IMR-90 (cell line): ENCODE data around the gene NRSN1. TPM values are rescaled to one million over a fixed set of nuclear protein-coding genes. Genes with fewer than 3 reads are reported as not detected.

Source experiments
- ATAC-seq: fragments of 200-7000 bp; cut with Tn5 transposase; 2 replicates; pipeline ENCODE4 v1.9.1; 2020; ENCODE audit warnings: low read depth, mild to moderate bottlenecking, moderate library complexity
- BruUV-seq: library from RNA; stranded (reverse); fragments of 400-500 nt; replicated peaks from 2 replicates; lab custom pipeline; 2021; lab: Mats Ljungman, UMichigan
- CTCF ChIA-PET: fragments of 300-600 bp; formaldehyde crosslinking; extraction: SDS; loops from one replicate; lab custom pipeline; 2021; ENCODE audit warnings: antibody characterized with exemption; lab: Yijun Ruan, JAX
- POLR2A ChIA-PET: fragments of 300-600 bp; sonication (Branson Sonifier 250); formaldehyde crosslinking; loops from one replicate; lab custom pipeline; 2022; ENCODE audit warnings: antibody characterized with exemption; ENCODE audit not compliant: unreplicated experiment; lab: Charles Lee
- DNase-seq: peaks from one replicate; pipeline ENCODE4 v3.0.0; 2013
- H2AFZ ChIP-seq: replicated peaks from 2 replicates; pipeline ENCODE3; 2013; ENCODE audit warnings: low read length, mild to moderate bottlenecking; ENCODE audit not compliant: poor library complexity
- H2AK5ac ChIP-seq: 2 replicates; pipeline ENCODE4 v1.6.1; 2013; ENCODE audit warnings: low read depth, low read length, inconsistent platforms
- H2AK9ac ChIP-seq: replicated peaks from 2 replicates; pipeline ENCODE3; 2013; ENCODE audit warnings: mild to moderate bottlenecking, low read depth, low read length, moderate library complexity; ENCODE audit not compliant: poor library complexity
- H2BK120ac ChIP-seq: 2 replicates; pipeline ENCODE4 v1.6.1; 2013; ENCODE audit warnings: low read depth, low read length, inconsistent platforms
- H2BK15ac ChIP-seq: 3 replicates; pipeline ENCODE4 v1.6.1; 2013; ENCODE audit warnings: low read depth, low read length, inconsistent platforms
- H2BK20ac ChIP-seq: 2 replicates; pipeline ENCODE4 v1.6.1; 2013; ENCODE audit warnings: low read depth, mild to moderate bottlenecking, inconsistent platforms, low read length, moderate library complexity
- H2BK5ac ChIP-seq: 2 replicates; pipeline ENCODE4 v1.6.1; 2013; ENCODE audit warnings: mild to moderate bottlenecking, low read depth, low read length, inconsistent platforms; ENCODE audit not compliant: poor library complexity, severe bottlenecking
- H3K14ac ChIP-seq: replicated peaks from 2 replicates; pipeline ENCODE4 v1.6.1; 2013; ENCODE audit warnings: low read depth, low read length, inconsistent platforms
- H3K18ac ChIP-seq: 2 replicates; pipeline ENCODE4 v1.6.1; 2013; ENCODE audit warnings: low read depth, low read length, control low read depth
- H3K23ac ChIP-seq: 2 replicates; pipeline ENCODE4 v1.6.1; 2013; ENCODE audit warnings: low read depth, low read length, inconsistent platforms
- H3K27ac ChIP-seq: 2 replicates; pipeline ENCODE4 v1.5.1; 2013; ENCODE audit warnings: mild to moderate bottlenecking, control low read depth, low read length; ENCODE audit not compliant: insufficient read depth
- H3K27me3 ChIP-seq: 2 replicates; pipeline ENCODE4 v1.6.1; 2013; ENCODE audit warnings: low read length; ENCODE audit not compliant: control insufficient read depth, insufficient read depth
- H3K36me3 ChIP-seq: 2 replicates; pipeline ENCODE4 v1.6.1; 2013; ENCODE audit warnings: low read length, mixed read lengths; ENCODE audit not compliant: control insufficient read depth, insufficient read depth
- H3K4ac ChIP-seq: 2 replicates; pipeline ENCODE4 v1.6.1; 2013; ENCODE audit warnings: low read depth, low read length, inconsistent platforms
- H3K4me1 ChIP-seq: 2 replicates; pipeline ENCODE4 v1.6.1; 2013; ENCODE audit warnings: low read length, mixed read lengths; ENCODE audit not compliant: control insufficient read depth, insufficient read depth
- H3K4me2 ChIP-seq: 2 replicates; pipeline ENCODE4 v1.6.1; 2013; ENCODE audit warnings: low read depth, mild to moderate bottlenecking, control low read depth, low read length, moderate library complexity
- H3K4me3 ChIP-seq: 2 replicates; pipeline ENCODE4 v1.5.1; 2013; ENCODE audit warnings: low read depth, mild to moderate bottlenecking, control low read depth, low read length, moderate library complexity; ENCODE audit not compliant: insufficient read depth
- H3K56ac ChIP-seq: 2 replicates; pipeline ENCODE4 v1.6.1; 2013; ENCODE audit warnings: low read length, inconsistent platforms; ENCODE audit not compliant: insufficient read depth; ENCODE audit errors: extremely low read depth
- H3K79me1 ChIP-seq, 2 experiments: 2 replicates each; pipeline ENCODE4 v1.6.1; 2013; ENCODE audit warnings: low read length in 2 of 2, inconsistent platforms in 1 of 2, low read depth in 1 of 2
- H3K9ac ChIP-seq: 2 replicates; pipeline ENCODE4 v1.6.1; 2013; ENCODE audit warnings: low read depth, low read length, control low read depth
- H3K9me1 ChIP-seq: 2 replicates; pipeline ENCODE4 v1.6.1; 2013; ENCODE audit warnings: low read length, inconsistent platforms; ENCODE audit not compliant: insufficient read depth
- H3K9me3 ChIP-seq: 2 replicates; pipeline ENCODE4 v1.6.1; 2013; ENCODE audit warnings: low read length; ENCODE audit not compliant: control insufficient read depth, insufficient read depth
- H4K20me1 ChIP-seq: 2 replicates; pipeline ENCODE4 v1.6.1; 2013; ENCODE audit warnings: low read length, inconsistent platforms; ENCODE audit not compliant: insufficient read depth
- H4K5ac ChIP-seq: 2 replicates; pipeline ENCODE4 v1.6.1; 2013; ENCODE audit warnings: mild to moderate bottlenecking, low read depth, low read length, control low read depth
- H4K8ac ChIP-seq, 2 experiments: 2 replicates each; pipeline ENCODE4 v1.6.1; 2013; ENCODE audit warnings: low read depth in 2 of 2, low read length in 2 of 2, control low read depth in 1 of 2, inconsistent platforms in 1 of 2
- H4K91ac ChIP-seq: 2 replicates; pipeline ENCODE4 v1.6.1; 2013; ENCODE audit warnings: low read depth, low read length, inconsistent platforms; ENCODE audit not compliant: insufficient read depth
- BHLHE40 ChIP-seq: fragments of 150-350 bp; IDR thresholded peaks from 2 replicates; pipeline ENCODE4 v1.6.1; 2016; ENCODE audit warnings: mild to moderate bottlenecking, low read depth, low read length
- FOS ChIP-seq: fragments of 150-350 bp; IDR thresholded peaks from 2 replicates; pipeline ENCODE4 v1.6.1; 2016; ENCODE audit warnings: low read depth, low read length
- MAFK ChIP-seq: IDR thresholded peaks from 2 replicates; pipeline ENCODE4 v1.6.1; 2012; ENCODE audit warnings: low read depth, low read length, improper control_type of control experiment
- MXI1 ChIP-seq: IDR thresholded peaks from 2 replicates; pipeline ENCODE4 v1.6.1; 2012; ENCODE audit warnings: low read depth, mild to moderate bottlenecking, low read length, moderate library complexity, borderline replicate concordance
- RCOR1 ChIP-seq: IDR thresholded peaks from 2 replicates; pipeline ENCODE4 v1.6.1; 2012; ENCODE audit warnings: mild to moderate bottlenecking, low read length, improper control_type of control experiment; ENCODE audit not compliant: insufficient replicate concordance
- SMC3 ChIP-seq: fragments of 150-350 bp; IDR thresholded peaks from 2 replicates; pipeline ENCODE4 v1.6.1; 2016; ENCODE audit warnings: low read depth, mild to moderate bottlenecking, antibody characterized with exemption, low read length, moderate library complexity
- WGBS, 2 experiments: methylation state at CpG; one replicate each; pipeline versions ENCODE4 v1.1.5 to v1.1.7; 2013; ENCODE audit warnings: missing lambda C conversion rate in 2 of 2; ENCODE audit not compliant: insufficient read length in 1 of 2; ENCODE audit errors: extremely low coverage in 2 of 2; 5-methylcytosine and 5-hydroxymethylcytosine counted together
- dilution Hi-C: fragments of 300-500 bp; cut with HindIII; formaldehyde crosslinking; loops from one replicate; pipeline ENCODE4 v1.14.3; 2018; ENCODE audit warnings: low sequenced_read_pairs; ENCODE audit not compliant: unreplicated experiment
- in situ Hi-C: fragments of 300-500 bp; cut with MboI; formaldehyde crosslinking; loops from 3 replicates; pipeline ENCODE4 v1.14.3; 2019; ENCODE audit warnings: low sequenced_read_pairs, inconsistent platforms, mixed read lengths
- intact Hi-C: fragments of 100-400 bp; cut with micrococcal nuclease; formaldehyde crosslinking; loops from 2 replicates; pipeline ENCODE4 v1.10.0; 2022
- polyA plus RNA-seq, 3 experiments: library from polyadenylated mRNA; depleted of rRNA; stranded (reverse); fragments of >200 nt; gene quantifications; 2 replicates each; pipeline ENCODE4 v1.2.3, GENCODE V29; 2012; ENCODE audit warnings: low replicate concordance in 1 of 3
- total RNA-seq: library from RNA; depleted of rRNA; stranded (reverse); fragments of >200 nt; gene quantifications from 2 replicates; pipeline ENCODE4 v1.2.3, GENCODE V29; 2012
- TF ChIP-seq, protein P1 (sequence below): fragments of 150-350 bp; IDR thresholded peaks from 2 replicates; pipeline ENCODE4 v1.6.1; 2017; ENCODE audit warnings: mild to moderate bottlenecking, antibody characterized with exemption, low read length, low read depth

The NRSN1 gene
- total and polyA plus RNA-seq, 2 of the 4 experiments (the other 2 are of a cell fraction): not detected

DNA sequence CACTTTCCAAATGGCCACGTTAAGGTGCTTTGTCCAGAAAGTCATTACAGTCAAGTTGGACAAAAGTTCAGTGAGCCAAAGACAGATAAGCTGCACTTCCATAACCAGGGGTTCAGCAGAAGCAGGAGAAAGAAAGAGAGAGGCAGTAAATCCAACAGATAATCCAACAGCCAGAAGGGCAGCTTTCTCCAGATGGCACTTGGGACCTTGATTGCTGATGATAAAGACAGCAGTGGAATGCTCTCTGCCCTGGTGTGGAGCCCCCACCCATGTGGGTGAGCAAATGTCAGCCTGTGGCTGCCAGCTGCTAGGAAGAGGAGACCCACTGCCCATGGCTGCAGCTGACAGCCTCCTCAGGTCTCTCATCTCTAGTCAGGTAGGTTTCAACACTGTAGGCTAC, 18.7 kb upstream of the NRSN1 start:
- Histone ChIP-seq H3K14ac (no peak overlapping the region), H3K27me3 (no peaks in the 10 kb centered on the region), H2BK15ac (no peak overlapping the region), H4K20me1 (no peaks in the 10 kb centered on the region), H2BK20ac (no peak overlapping the region), H3K18ac (no peak overlapping the region), H3K36me3 (no peaks in the 10 kb centered on the region), H4K91ac (no peak overlapping the region), H3K27ac (no peak overlapping the region), H2AK5ac (no peak overlapping the region), H3K56ac (no peak overlapping the region), H3K9me3 (peaks cover 17% of the 10 kb centered on the region), H4K8ac (no peak overlapping the region), H3K4me1 (no peaks in the 10 kb centered on the region), H2BK120ac (no peak overlapping the region), H3K9ac (no peak overlapping the region), H4K5ac (no peak overlapping the region), H3K4me2 (no peak overlapping the region), H2AFZ (no peak overlapping the region), H3K4ac (no peak overlapping the region), H3K4me3 (no peak overlapping the region), H2AK9ac (no peak overlapping the region), H3K9me1 (no peaks in the 10 kb centered on the region), H2BK5ac (no peak overlapping the region), H3K79me1 (no peaks in the 10 kb centered on the region), H3K23ac (no peak overlapping the region)
- BruUV-seq: no TSS peak
- ATAC-seq (no peak), DNase-seq (no peak)
- dilution Hi-C loops (no loop called here), in situ Hi-C loops (no loop called here), intact Hi-C loops (no loop called here)
- CTCF ChIA-PET: no interaction called here
- WGBS, 2 experiments: 20% methylated on average over 1 of the region's 1 CpG; no CpG with 5 or more reads in 1 of the 2 experiments
- TF ChIP-seq BHLHE40 (no peak), MXI1 (no peak), RCOR1 (no peak), MAFK (no peak), SMC3 (no peak), FOS (no peak)
- TF ChIP-seq, protein P1, sequence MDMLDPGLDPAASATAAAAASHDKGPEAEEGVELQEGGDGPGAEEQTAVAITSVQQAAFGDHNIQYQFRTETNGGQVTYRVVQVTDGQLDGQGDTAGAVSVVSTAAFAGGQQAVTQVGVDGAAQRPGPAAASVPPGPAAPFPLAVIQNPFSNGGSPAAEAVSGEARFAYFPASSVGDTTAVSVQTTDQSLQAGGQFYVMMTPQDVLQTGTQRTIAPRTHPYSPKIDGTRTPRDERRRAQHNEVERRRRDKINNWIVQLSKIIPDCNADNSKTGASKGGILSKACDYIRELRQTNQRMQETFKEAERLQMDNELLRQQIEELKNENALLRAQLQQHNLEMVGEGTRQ: no peak
- POLR2A ChIA-PET: no interaction called here
